Stimulated activated CD4-positive, alpha-beta T cell treated with anti-CD3 and anti-CD28 coated beads, Interleukin-2, amount 100 ng/mL, for 4 hours (primary cell): ENCODE measurements around the gene POU2AF1.

Experiments
- DNase-seq: peaks from one replicate; pipeline ENCODE4 v3.0.0-alpha.2; 2020; ENCODE audit warnings: low read depth

Gene POU2AF1, protein sequence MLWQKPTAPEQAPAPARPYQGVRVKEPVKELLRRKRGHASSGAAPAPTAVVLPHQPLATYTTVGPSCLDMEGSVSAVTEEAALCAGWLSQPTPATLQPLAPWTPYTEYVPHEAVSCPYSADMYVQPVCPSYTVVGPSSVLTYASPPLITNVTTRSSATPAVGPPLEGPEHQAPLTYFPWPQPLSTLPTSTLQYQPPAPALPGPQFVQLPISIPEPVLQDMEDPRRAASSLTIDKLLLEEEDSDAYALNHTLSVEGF

DNA sequence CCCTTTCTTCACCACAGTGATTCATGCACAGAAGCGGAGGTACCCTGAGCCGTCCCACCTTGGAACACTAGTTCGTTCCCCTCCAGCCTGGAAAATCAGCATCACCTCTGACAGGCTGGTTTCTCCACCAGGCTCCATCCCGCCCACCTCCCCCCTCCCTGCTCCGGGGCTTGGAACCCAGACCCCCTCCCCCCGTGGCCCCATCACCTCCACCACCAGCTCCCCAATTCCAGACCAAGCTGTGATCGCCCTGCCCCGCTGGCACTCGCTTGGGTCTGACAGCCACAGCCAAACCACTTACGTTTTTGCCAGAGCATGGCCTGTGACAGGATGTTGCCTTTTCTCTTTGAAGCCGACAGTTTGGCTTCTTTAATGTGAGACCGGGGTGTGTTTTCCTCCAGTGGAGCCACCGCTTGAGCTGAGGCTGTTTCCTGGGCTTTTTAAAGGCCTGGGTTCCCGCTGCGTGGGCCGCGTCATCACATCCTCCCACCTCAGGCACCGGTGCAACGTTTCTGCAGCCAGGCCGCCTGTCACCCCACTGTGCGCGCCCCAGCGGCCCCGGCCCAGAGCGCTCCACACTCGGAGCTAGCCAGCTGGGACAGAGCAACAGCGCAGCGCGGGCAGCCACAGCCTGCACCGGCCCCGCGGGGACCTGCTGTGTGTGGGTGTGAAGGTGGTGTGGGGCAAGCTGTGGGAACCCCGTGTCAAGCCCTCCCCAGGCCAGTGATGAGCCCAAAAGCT lies at the start of gene POU2AF1:
TSS of gene POU2AF1 (minus strand) at position 415 of the 741 bp plus-strand sequence. CDS start at position 317, 98 bp downstream.
- DNase-seq, result peak; percentile 86

DNA sequence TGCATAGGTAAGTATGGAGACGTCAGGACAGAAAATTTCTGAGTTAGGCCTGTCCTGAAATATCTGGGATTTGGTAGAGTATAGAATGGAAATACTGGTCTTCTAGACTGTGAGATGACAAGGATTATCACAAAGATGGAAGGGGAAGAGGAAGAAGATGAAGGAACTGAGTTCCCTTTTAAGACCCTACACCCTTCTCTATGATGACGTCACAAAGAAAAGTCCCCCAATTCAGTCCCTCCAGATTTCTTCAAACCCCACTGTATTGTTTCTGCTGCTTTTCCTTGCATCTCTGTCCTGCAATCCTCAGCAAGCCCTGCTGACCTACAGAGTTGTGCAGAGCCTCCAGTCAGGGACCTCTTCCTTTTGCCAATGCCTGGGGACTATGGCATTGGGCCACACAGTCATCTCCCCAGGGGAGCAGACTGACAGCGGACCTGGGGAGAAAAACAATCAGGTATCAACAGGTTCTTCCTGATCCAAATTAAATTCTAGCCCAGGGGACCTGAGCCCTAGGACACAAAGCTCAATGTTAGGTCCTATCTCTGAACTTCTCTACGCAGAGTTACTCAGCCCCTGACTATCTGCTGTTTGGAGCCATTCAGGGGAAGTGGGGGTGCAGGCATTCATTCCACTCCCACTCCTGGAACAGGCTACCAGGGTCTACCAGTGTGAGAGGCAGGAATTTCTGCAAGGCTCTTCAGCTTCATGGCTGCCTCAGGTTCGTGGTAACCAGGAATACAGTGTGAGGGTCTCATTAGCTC lies 49.2 kb upstream of the POU2AF1 start:
- no peak for DNase-seq

DNA sequence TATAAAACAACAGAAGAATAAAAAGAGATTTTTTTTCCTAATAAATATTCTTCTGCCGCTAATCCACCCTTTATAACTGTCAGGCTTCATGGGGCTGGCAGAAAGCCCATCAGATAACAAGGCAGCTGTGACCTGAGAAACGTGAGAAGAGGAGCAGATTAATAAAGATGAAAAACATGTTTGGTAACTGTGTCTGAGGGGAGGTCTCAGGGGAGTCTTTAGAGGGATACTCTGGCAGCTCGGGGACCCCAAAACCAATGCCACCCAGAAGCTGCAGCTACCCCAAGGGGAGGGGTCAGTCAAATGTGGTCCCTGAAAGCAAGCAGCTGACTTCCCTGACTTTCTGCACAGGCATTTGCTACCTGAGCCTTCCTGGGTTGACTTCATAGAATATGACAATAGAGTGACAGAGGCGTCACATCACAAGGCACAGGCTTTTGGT lies 48.4 kb upstream of the POU2AF1 start:
- no peak for DNase-seq

DNA sequence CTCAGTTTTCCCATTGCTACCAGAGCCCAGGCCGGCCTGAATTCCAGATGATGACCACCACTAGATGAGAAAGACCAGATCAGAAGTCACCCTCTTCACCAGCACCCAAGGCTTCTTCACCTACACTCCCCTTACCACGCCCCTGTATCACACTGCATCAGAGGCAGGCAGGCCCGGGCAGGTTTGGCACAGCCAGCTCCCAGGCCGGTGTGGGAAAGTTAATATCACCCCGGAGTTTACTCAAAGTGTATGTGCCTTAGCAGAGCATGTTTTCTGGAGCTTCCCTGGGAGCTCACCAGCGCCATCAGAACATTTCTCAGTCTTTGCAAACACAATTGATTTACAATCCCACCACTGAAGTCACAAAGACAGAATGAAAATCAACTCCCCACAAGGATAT lies 47.5 kb upstream of the POU2AF1 start:
- DNase-seq, result no peak

DNA sequence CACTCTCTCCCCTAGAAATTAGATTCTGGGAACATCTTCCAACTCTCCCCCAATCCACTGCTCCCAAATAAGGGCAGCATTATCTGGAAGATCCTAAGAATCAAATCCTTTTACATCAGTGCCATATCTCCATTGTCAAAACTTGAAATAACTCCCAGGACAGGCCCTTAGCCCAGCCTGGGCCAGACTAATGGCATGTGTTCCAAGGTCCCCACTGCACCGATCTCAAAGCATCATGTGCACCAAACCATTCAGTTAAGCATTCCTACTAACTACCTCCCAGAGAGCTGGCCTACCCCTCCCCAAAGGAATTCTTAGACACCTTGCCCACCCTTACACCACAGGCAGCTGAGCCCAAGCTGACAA lies 44.2 kb upstream of the POU2AF1 start:
- DNase-seq, result no peak

DNA sequence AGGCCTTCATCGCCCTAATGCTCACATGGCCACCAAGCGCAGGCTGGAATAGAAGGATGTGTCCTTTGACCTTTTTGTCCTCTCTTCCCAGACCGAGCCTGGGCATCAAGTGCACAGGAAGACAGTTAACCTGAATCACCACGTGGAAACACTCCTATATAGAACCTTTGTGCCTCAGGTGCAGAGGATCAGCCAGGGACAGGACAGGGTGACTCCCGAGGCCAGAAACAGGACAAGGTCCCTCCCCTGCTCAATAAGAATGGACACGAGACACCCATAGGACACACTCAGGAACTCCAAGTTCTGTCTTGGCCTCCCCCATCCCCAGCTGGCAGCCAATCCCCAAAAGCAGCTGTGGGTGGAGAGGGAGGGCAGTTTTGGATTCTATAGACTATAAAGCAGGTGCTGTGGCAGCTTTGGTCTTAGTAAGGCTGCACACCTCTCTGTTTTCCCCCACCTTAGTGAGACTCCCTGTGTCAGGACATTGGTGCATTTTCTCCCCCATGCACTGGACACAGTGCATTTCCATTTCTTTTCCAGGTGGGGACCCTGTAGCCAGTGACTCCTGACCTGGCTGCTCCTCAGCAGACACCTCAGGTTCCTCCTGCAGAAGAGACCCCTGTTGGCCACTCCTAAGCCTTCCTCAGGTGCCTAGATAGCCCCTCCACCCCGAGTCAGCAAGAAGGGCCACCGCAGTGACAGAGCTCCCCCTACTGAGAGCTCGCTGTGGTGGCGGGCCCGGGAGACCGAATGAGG lies 43.6 kb upstream of the POU2AF1 start:
- DNase-seq, result peak; percentile 57

DNA sequence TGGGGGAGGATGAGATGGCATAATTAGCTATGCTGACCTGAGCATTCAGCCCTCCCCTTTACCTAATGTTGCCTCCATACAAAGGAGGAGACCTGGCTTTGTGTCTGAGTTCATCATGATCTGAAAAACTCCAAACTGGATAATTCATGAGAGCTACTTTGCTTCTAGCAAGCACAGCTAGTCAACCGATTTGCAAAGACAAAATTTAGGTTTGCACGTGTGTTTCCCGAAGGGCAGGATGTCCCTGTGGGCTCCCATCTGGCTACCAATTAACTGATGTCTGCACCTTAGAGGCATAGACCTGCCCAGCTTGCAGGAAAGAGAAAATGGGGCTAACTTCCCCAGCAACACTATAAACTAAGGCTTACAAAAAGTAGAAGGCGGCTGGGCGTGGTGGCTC lies 42.2 kb upstream of the POU2AF1 start:
- no peak for DNase-seq

DNA sequence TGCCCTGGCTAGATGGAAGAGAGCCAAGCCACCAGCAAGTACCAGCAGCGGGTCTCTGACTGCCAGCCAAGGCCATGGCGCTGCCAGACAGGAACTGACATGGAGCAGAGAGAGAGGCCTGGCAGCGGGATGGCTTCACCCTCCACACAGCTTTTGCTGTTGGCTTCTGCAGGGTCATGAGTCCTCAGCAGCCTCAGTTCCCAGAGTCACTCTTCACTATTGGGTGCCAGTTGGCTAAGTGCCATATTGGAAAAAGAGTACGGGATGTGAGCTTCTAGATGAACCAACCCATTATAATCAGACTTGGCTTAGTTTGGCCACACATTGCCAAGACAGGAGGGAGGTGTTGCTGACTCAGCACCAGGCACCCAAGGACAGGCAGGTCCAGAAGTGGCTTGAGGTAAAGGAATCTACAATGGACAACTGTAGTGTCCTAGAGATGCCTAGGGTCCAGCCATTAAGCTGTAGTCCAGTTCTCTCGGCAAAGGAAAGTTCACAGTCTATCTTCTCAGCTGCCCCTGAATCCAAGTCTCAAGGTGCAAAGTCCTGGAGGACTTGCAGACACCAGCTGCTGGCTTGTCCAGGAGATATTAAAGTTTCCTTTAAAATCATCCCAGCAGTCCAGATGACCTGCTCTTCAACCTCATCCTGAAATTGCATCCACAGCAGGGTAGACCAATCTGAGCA lies 40.7 kb upstream of the POU2AF1 start:
- DNase-seq, result no peak

DNA sequence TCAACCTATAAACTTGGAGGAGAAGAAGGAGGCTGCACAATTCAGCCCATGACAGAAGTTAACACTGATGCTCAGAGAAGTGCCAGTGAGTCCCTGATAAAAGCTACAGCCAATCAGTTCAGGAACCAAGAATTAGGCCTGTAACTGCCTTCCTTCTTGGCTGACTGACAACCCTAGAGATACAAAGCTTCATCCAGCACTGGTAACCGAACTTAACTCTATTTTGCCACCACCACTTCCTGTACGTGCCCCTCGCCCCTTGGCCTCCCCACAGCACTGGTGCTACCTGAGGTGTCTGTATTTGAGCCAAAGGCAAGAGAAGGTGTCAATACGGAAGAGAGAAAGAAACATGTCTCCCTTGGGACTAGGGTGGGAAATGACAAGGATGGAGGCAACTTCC lies 40.1 kb upstream of the POU2AF1 start:
- no peak for DNase-seq

DNA sequence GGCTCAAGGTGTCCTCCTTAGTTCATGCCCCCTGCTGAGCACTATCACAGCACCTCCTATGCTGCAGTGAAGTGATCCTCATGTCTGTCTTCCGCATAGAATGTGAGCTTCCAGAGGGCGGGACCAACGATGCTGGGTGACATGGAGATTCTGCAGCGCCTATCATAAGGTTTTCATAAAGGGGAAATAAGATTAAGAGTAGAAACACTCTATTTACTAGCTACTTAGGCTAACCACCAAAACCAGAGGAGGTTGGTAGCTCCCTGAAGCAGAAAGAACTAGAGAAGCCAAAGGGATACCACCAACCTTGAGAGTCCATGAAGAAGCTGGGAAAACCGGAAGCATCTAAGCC lies 39.3 kb upstream of the POU2AF1 start:
- DNase-seq, result no peak

DNA sequence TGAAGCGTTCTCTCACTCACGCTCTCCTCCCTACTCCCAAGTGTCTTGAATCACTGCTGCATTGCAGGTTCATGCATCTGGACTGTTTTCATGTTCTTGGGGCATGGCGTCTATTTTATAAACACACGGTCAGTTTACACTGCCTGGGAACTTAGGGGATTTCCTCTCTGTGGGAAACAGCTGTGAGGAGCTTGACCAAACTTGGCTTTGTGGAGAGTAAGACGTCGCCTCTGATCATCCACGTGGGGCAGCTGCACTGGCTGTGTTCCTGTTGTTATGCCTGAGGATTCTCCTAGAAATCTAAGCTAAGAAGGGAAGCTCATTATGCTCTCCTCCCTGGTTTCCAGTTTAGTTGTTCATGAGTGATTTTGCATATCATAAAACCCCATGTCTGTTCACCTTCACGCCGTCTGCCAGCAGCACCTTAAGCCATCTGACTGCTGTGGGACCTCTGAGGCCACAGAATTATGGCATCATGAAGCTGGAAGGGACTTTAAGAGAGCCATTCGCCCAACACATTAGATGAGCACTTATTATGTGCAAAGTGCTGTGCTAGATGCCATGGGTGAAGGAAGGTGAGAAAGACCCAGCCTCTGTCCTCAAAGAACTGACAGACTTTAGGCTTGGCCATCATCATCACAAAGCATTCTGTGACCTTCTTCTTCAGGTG lies 38.8 kb upstream of the POU2AF1 start:
- no peak for DNase-seq

DNA sequence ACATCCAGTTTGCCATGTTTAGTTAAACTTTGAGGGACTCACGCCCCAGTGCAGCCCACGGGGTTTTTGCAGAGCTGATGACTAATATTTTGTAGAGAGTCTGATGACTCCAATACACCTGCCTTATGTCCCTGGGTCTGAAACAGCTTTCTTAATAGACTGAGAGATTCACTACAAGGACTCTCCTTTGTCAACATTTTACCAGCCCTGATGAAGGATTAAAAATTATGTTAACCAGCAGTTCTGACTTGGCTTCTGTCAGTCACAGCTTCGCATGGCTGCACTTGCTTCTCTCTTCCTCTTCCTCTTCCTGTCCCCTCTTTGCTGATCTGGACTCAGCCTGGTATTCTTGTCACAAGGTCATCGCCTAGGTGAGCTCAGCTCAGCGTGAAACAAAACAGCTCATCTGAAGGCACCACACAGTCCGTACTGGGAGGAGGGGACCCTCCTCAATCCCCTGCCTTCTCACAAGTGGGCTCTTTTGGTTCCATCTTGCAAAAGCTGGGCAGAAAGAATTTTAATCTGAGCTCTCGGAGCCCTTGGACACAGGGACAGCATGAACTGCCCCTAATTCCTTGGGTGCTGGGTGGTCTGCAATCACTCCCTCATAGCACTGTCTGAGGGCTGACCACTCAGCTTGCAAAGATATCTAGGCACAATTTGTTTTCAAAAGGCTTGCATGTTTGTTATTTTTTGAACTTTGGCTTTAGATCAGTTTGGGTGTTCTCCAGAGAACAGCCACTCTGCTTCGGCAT lies 38.1 kb upstream of the POU2AF1 start:
- peak; percentile 34 for DNase-seq

DNA sequence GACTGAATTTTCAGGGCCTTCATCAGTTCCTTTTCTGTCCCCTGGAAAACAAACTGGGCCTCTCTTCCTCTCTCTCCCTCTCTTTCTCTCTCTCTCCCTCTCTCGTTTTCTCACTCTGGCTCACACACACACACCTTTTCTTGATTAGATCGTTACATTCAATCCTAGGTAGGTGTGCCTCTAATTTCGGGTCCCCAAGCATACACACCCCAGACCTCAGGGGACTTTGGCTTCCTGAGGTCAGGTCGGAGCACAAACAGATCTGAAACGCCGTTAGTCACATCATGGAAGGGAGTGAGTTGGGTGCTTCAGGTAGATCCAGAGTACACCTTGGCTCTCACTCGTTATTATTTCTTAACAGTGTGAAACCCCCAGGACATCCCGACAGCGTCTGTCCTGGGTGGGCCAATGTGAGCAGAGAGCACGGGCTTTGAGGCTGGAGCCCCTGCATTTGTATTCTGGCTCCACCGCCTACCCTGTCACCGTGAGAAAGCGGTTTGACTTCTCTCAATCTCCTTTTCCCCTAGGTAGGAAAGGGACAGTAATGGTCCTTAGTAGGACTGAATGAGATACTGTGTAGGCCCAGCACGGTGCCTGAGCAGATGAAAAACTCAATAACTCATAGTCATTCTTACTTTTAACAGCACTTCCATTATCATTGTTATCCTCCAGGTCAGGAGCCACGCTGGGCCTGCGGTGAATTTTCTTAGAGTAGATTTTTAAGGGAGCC lies 37.3 kb upstream of the POU2AF1 start:
- no peak for DNase-seq

DNA sequence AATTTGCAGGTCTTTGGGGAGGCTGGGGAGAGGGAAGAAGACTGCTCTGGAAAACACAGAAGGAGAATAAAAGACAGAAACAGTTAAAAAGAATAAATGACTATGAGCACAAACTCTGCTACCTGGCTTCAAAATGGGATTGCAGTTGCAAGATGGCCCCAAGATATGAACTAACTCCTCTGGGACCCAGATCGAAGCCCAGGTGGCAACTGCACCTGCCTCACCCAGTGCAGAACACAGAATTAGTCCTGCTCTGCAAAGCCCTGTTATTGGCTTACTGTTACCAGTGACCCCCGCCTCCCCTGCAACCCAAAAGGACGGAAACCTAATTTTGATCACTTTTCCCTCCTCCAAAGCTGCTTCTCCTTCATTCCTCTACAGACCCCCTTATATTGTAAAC lies 35.9 kb upstream of the POU2AF1 start:
- no peak for DNase-seq

DNA sequence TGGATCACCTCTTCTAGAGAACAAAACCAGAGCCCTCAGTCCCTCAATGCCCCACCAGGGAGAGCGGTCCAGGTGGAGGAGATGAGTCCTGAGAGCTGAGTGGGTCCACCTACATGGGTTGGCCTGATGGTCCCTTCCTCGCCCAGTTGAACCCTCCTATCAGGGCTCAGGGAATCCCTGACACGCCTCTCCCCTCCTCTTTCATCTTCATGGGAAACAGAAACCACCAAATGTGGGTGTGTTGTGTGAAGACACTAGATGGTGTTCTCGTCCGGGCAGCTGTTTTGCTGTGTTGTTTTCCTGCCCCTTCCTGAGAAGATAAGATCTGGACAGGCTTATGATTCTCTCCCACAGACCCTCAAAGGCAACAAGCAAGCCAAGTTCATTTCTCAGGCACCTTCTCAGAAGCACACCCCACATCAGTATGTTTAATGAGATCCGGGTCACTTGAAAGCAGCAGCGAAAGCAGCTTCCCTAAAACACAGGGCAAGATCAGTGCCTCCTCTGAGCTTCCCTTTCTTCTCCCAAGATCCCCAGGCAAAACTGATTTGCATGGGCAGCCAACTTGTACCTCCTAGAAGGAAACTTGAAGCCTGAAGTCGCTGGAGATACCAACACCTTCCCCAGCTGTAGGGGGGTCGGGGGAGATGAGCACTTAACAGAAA lies 35.3 kb upstream of the POU2AF1 start:
- no peak for DNase-seq

DNA sequence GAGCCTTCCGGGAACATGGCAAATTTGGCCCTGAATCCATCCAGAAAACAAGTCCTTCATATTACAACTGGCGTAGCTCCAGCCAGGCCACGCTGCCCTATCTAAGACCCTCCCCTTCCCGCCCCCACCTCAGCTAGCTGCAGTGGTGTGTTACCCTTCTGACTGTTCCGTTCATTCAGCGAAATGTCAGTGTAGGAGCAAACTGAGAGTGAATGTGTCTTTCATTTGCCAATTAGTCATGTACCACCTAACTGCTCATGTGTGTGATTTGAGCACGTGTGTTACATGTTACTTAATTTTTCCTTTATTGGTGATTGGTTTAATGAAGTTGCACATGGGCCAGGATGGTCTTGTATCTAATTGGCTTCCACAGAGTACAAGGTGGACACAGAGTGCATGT lies 34.8 kb upstream of the POU2AF1 start:
- DNase-seq, result peak; percentile 36

DNA sequence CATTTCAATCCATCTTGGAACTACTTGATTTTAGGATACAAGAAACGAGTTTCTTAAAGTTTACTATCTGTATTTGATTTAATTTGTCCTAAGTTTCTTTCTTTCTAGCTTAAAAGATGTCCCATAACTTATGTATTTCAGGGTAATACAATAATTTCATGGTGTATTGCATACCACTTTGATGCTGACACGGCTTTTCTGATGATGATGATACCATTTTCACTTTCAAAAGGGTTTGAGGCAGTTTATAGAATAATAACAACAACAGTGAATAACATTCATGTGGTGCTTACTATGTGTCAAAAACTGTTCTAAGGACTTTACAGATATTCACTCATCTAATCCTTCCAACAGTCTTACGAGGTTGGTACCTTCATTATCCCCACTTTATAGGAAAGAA lies 33.2 kb upstream of the POU2AF1 start:
- no peak for DNase-seq

DNA sequence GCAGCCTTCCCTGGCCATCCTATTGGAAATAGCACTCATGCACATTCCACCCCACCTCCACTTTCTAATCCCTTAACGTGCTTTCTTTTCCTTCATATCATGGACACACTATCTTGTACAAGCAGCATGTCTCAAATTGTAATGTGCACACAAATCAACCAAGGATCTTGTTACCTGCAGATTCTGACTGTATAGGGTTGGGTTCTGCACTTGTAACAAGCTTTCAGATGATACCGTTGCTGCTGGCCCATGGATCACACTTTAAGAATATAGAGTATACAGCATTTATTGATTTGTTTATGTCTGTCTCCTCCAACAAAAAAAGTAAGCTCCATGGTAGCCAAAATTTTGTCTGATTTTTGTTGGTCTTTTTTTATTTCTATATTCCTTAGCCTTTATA lies 32.4 kb upstream of the POU2AF1 start:
- DNase-seq, result no peak

DNA sequence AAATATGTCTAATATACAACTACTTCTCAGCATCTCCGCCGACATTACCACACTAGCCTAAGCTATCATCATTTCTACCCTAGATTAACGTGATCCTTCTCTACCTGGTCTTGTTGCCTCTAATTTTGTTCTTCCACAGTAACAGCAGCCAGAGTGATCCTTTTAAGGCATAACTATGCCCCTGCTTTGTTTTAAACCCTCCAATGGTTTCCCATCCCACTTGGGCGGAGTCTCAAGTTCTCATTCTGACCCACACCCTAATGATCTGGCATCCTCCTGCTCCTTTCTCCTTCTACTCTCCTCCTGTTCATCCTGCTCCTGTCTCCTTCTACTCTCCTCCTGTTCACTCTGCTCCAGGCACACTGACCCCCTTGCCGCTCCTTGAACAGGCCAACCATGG lies 31.9 kb upstream of the POU2AF1 start:
- DNase-seq, result no peak
